EH (cell line): ENCODE measurements around the gene ZNF691.
"Not testable (repeated sequence)": the region's sequence is repeated elsewhere in the genome, so short reads cannot be mapped to it uniquely, and the experiment has no call there.

Experiments used
- DNase-seq: peaks from one replicate; pipeline ENCODE4 v3.0.0-alpha.2; 2015; ENCODE audit warnings: low read depth

The ZNF691 gene

GRCh38 chr1:42846257-42847110 lies at the start of gene ZNF691:
TSS of gene ZNF691 (plus strand) at chr1:42846613. CDS start at chr1:42849659, 3,046 bp downstream.
- peak; percentile 98 for DNase-seq

GRCh38 chr1:42797414-42797813 lies 49.0 kb upstream of the ZNF691 start:
- no peak for DNase-seq

- no peak for DNase-seq
These were observed 48.4 kb upstream of the ZNF691 start for GRCh38 chr1:42797979-42798378.

GRCh38 chr1:42801832-42802473 lies 44.5 kb upstream of the ZNF691 start:
- DNase-seq: peak; percentile 11

GRCh38 chr1:42806171-42806570 lies 40.2 kb upstream of the ZNF691 start:
- DNase-seq: peak; percentile 9

- peak; percentile 28 for DNase-seq
These were observed 39.8 kb upstream of the ZNF691 start for GRCh38 chr1:42806593-42806992.

- DNase-seq: no peak
These were observed 39.3 kb upstream of the ZNF691 start for GRCh38 chr1:42807056-42807668.

- DNase-seq: not testable (repeated sequence)
These were observed 31.6 kb upstream of the ZNF691 start for GRCh38 chr1:42814815-42815214.

- peak; percentile 33 for DNase-seq
These were observed 30.4 kb upstream of the ZNF691 start for GRCh38 chr1:42815941-42816584.

GRCh38 chr1:42816585-42817439 lies 29.6 kb upstream of the ZNF691 start, which contains the start of the genes ERMAP and SVBP:
TSS of gene ERMAP (plus strand) at chr1:42817122. CDS start at chr1:42830449, 13,327 bp downstream.
TSS of gene SVBP (minus strand) at chr1:42817397. CDS start at chr1:42816544, 853 bp downstream.
- peak; percentile 89 for DNase-seq

- DNase-seq: no peak
These were observed 29.0 kb upstream of the ZNF691 start for GRCh38 chr1:42817440-42817767.

GRCh38 chr1:42817976-42818375 lies 28.4 kb upstream of the ZNF691 start:
- no peak for DNase-seq

- no peak for DNase-seq
These were observed 25.6 kb upstream of the ZNF691 start for GRCh38 chr1:42820813-42821212.

- no peak for DNase-seq
These were observed 24.7 kb upstream of the ZNF691 start for GRCh38 chr1:42821690-42822089.

- peak; percentile 88 for DNase-seq
These were observed 23.5 kb upstream of the ZNF691 start for GRCh38 chr1:42822800-42823392.

GRCh38 chr1:42824481-42825035 lies 21.9 kb upstream of the ZNF691 start:
- no peak for DNase-seq

GRCh38 chr1:42825036-42825851 lies 21.2 kb upstream of the ZNF691 start:
- DNase-seq: no peak

GRCh38 chr1:42830631-42831030 lies 15.8 kb upstream of the ZNF691 start:
- no peak for DNase-seq

- no peak for DNase-seq
These were observed 15.1 kb upstream of the ZNF691 start for GRCh38 chr1:42831273-42831672.
